ENCODE data around the gene FJX1.

Gene FJX1

DNA sequence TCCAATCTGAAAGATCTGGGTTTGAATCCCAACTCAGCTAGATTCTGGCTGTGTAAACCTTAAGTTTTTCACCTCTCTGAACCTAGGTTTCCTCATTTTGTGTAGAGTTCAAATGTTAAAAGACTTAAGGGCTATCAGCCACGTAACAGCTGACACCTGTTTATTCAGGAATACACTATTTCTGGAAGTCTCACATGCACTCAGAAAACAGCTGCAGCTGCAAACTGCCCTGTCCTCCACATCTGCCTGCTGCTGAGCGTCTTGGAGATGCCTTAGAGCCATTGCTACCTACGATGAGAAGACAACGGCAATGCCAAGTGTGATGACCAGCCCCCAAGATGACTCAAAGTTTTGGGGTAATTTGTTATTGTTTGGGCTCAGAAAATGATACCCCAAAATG is 37.6 kb downstream of the FJX1 start:
- Histone ChIP-seq H3K27ac (no peak overlapping the region), H3K36me3 (no peaks in the 10 kb centered on the region), H3K9me3 (ENCODE audit: severe bottlenecking) (no peaks in the 10 kb centered on the region), H3K27me3 (ENCODE audit: insufficient read depth, low read depth, severe bottlenecking) (no peaks in the 10 kb centered on the region), H3K4me3 (ENCODE audit: low read depth, low read length) (no peak overlapping the region)
- no peak for DNase-seq
- TF ChIP-seq, protein P1, sequence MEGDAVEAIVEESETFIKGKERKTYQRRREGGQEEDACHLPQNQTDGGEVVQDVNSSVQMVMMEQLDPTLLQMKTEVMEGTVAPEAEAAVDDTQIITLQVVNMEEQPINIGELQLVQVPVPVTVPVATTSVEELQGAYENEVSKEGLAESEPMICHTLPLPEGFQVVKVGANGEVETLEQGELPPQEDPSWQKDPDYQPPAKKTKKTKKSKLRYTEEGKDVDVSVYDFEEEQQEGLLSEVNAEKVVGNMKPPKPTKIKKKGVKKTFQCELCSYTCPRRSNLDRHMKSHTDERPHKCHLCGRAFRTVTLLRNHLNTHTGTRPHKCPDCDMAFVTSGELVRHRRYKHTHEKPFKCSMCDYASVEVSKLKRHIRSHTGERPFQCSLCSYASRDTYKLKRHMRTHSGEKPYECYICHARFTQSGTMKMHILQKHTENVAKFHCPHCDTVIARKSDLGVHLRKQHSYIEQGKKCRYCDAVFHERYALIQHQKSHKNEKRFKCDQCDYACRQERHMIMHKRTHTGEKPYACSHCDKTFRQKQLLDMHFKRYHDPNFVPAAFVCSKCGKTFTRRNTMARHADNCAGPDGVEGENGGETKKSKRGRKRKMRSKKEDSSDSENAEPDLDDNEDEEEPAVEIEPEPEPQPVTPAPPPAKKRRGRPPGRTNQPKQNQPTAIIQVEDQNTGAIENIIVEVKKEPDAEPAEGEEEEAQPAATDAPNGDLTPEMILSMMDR (IDR thresholded peaks at IDR 0.05; ENCODE audit: low read depth, low read length): no peak

DNA sequence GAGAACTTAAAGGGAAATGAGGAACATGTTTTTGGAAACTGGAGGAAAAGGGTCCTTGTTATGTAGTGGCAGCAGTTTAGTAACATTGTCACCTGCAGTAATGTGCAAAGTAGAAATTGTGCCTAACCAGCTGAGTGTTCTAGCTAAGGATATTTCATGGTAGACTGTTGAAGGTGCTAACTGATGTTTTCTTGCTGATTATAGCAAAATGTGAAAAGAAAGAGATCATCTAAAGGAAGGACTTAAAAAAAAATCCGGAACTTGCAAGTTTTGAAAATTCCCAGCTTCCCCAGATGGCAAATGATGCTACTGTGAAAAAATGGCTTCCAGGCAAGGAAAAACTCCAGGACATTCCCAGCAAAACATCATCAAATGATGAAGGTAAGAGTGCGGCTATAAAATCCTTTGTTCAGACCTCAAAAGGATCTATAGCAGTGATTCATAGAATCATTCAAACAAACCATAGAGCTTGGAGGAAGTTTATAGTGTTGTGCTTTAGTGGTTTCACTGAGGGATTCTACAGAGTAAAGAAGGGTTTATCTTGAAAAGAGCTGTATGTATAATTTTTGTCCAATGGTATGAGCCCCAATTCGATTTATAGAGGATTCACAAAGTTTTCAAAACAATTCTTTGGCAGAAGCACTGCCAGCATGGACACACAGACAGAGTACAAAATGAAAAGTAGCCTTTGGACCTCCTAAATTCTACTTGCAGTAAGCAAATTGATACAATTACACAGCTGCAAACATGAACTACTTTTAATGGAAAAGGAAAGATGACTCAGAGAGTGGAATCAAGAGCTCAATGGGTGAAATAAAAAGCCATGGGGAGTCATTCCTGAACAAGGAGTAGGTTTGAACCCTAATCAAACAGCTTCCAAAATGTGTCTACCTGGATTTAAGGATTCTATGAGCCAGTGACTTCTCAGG is 40.0 kb downstream of the FJX1 start:
- Histone ChIP-seq H3K27ac (no peak overlapping the region), H3K36me3 (no peaks in the 10 kb centered on the region), H3K9me3 (ENCODE audit: severe bottlenecking) (peaks cover 3% of the 10 kb centered on the region), H3K4me3 (ENCODE audit: low read depth, low read length) (no peak overlapping the region), H3K27me3 (ENCODE audit: insufficient read depth, low read depth, severe bottlenecking) (no peaks in the 10 kb centered on the region)
- no peak for DNase-seq
- TF ChIP-seq, protein P1 (IDR thresholded peaks at IDR 0.05; ENCODE audit: low read depth, low read length): no peak

DNA sequence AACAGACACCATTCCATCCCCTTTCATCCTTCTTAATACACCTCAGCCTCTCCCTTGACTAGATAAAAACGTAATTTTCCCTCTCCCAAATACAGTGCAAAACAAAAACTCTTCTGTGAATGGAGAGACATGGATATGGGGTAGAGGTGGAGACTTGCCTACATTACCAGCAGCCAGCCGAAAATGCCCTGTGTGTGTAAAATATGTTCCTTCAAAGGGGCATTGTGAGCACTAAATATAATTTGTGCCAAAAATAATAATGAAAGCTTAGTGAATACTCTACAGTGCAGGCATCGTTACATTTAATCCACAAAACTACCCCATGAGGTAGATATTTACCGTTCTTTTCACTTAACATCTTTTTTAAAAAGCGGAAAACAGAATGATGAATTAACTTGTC is 43.3 kb downstream of the FJX1 start:
- Histone ChIP-seq H3K27ac (no peak overlapping the region), H3K27me3 (ENCODE audit: insufficient read depth, low read depth, severe bottlenecking) (no peaks in the 10 kb centered on the region), H3K36me3 (peaks cover 10% of the 10 kb centered on the region), H3K4me3 (ENCODE audit: low read depth, low read length) (no peak overlapping the region), H3K9me3 (ENCODE audit: severe bottlenecking) (peaks cover 7% of the 10 kb centered on the region)
- TF ChIP-seq, protein P1 (IDR thresholded peaks at IDR 0.05; ENCODE audit: low read depth, low read length): no peak
- DNase-seq: no peak

DNA sequence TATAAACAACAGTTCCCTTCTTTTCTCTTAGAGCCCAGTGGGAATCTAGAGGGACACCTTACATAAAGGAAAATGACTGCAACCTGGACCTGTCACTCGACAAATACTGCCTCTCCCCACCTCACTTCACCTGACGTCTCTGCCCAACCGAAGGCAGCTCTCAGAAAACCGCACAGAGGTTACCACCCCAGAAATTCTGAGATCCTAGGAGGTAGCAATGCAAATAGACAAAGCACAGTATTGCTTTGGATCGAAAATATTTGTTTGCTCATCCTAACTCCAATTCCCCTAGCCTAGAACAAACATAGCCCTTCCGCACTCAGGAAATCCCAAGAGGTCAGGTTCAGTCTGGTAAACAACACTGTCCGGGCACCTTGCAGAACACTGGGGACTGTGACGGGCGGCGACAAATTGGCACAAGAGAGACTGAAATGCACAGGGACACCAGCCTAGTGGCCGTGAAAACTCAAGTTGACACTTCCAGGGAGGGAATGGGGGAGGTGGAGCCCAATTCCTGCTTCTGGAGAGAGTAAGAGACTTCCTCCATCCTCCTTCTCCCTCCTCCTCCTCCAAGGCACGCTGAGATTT is 43.9 kb downstream of the FJX1 start:
- TF ChIP-seq, protein P1 (IDR thresholded peaks at IDR 0.05; ENCODE audit: low read depth, low read length): no peak
- H3K27me3 ChIP-seq (ENCODE audit: insufficient read depth, low read depth, severe bottlenecking): no peaks in the 10 kb centered on the region
- no peak for DNase-seq
- peak overlapping the region; percentile 54 for H3K4me3 ChIP-seq (ENCODE audit: low read depth, low read length)
- peaks cover 10% of the 10 kb centered on the region for H3K36me3 ChIP-seq
- H3K27ac ChIP-seq: peak overlapping the region; percentile 90
- peaks cover 7% of the 10 kb centered on the region for H3K9me3 ChIP-seq (ENCODE audit: severe bottlenecking)

DNA sequence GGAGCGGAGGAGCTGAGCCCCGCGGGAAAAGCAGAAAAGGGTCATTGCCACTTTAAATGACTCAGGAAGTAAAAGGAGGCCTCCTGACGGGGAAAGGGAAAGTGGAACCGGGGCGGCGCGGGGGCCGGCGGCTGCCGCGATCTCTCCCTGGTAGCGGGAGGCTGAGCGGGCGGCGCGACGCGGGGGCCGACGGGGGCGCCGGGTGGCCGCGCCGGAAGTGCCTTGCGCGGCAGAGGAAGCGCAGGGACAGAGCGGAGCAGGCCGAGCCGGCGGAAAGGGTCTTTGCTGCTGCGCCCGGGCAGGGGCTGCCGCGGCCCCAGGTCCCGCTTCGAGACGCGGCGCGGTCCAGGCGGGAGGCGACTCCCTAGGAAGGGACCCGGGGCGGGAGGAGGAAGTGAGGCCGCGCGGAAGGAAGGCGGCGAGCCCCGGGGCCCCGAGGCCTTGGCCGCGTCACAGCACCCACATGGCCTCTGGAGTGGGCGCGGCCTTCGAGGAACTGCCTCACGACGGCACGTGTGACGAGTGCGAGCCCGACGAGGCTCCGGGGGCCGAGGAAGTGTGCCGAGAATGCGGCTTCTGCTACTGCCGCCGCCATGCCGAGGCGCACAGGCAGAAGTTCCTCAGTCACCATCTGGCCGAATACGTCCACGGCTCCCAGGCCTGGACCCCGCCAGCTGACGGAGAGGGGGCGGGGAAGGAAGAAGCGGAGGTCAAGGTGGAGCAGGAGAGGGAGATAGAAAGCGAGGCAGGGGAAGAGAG is 44.6 kb downstream of the FJX1 start, which contains the start of gene TRIM44:
Gene TRIM44 (plus strand): TSS at position 127 of the 759 bp plus-strand sequence. CDS start 337 bp downstream, at position 464.
- Histone ChIP-seq H3K27ac (peak within 1 kb of the TSS; percentile 90), H3K4me3 (ENCODE audit: low read depth, low read length) (peak within 1 kb of the TSS; percentile 54), H3K27me3 (ENCODE audit: insufficient read depth, low read depth, severe bottlenecking) (no peaks in the 10 kb centered on the region), H3K9me3 (ENCODE audit: severe bottlenecking) (peaks cover 7% of the 10 kb centered on the region), H3K36me3 (peaks cover 10% of the 10 kb centered on the region)
- DNase-seq: peak; percentile 76
- TF ChIP-seq, protein P1 (IDR thresholded peaks at IDR 0.05; ENCODE audit: low read depth, low read length): no peak

Data from WERI-Rb-1 (cell line).